GM18870 (cell line): Measurements from ENCODE around the gene ACKR3.

Experiments used
- ATAC-seq: cut with Tn5 transposase; IDR thresholded peaks from one replicate; pipeline ENCODE4 v1.9.1; 2021; ENCODE audit warnings: moderate library complexity; ENCODE audit not compliant: unreplicated experiment

The ACKR3 gene

GRCh38 chr2:236606023-236606422 is 36.4 kb downstream of the ACKR3 start:
- no peak for ATAC-seq

GRCh38 chr2:236607471-236608187 is 38.0 kb downstream of the ACKR3 start:
- no peak for ATAC-seq

- no peak for ATAC-seq
These were observed 38.5 kb downstream of the ACKR3 start for GRCh38 chr2:236608188-236608525.

- no peak for ATAC-seq
These were observed 39.1 kb downstream of the ACKR3 start for GRCh38 chr2:236608710-236609109.

GRCh38 chr2:236610991-236611821 is 41.6 kb downstream of the ACKR3 start:
- ATAC-seq: no peak

GRCh38 chr2:236612737-236613136 is 43.1 kb downstream of the ACKR3 start:
- ATAC-seq: no peak

GRCh38 chr2:236613612-236614011 is 44.0 kb downstream of the ACKR3 start:
- ATAC-seq: no peak

GRCh38 chr2:236614551-236614950 is 44.9 kb downstream of the ACKR3 start:
- no peak for ATAC-seq

- no peak for ATAC-seq
These were observed 46.4 kb downstream of the ACKR3 start for GRCh38 chr2:236616031-236616430.

- no peak for ATAC-seq
These were observed 47.0 kb downstream of the ACKR3 start for GRCh38 chr2:236616624-236617023.

- ATAC-seq: no peak
These were observed 47.7 kb downstream of the ACKR3 start for GRCh38 chr2:236617221-236617737.

GRCh38 chr2:236617796-236618195 is 48.2 kb downstream of the ACKR3 start:
- ATAC-seq: no peak

- no peak for ATAC-seq
These were observed 48.7 kb downstream of the ACKR3 start for GRCh38 chr2:236618370-236618769.

- no peak for ATAC-seq
These were observed 50.4 kb downstream of the ACKR3 start for GRCh38 chr2:236619910-236620612.

- no peak for ATAC-seq
These were observed 52.2 kb downstream of the ACKR3 start for GRCh38 chr2:236621786-236622185.

GRCh38 chr2:236622201-236622600 is 52.6 kb downstream of the ACKR3 start:
- no peak for ATAC-seq

GRCh38 chr2:236622660-236623059 is 53.0 kb downstream of the ACKR3 start:
- ATAC-seq: no peak

GRCh38 chr2:236623816-236624215 is 54.2 kb downstream of the ACKR3 start:
- no peak for ATAC-seq

GRCh38 chr2:236625156-236625690 is 55.6 kb downstream of the ACKR3 start:
- no peak for ATAC-seq

GRCh38 chr2:236626391-236627150 is 56.9 kb downstream of the ACKR3 start:
- ATAC-seq: no peak

GRCh38 chr2:236627193-236627592 is 57.6 kb downstream of the ACKR3 start:
- ATAC-seq: no peak
